Left ventricle myocardium inferior (tissue), 1 donor: Measurements from ENCODE around the gene EXOC3L4. TPM values are rescaled to one million over a fixed set of nuclear protein-coding genes. Genes with fewer than 3 reads are reported as not detected.

ENCODE experiments used
- DNase-seq: peaks from one replicate; pipeline ENCODE4 v3.0.0-alpha.2; 2020
- H3K27ac ChIP-seq: fragments of 200-600 bp; replicated peaks from 2 replicates; pipeline ENCODE4 v1.8.0; 2021
- H3K27me3 ChIP-seq: fragments of 200-600 bp; 2 replicates; pipeline ENCODE4 v1.8.0; 2021; ENCODE audit warnings: low read depth
- H3K36me3 ChIP-seq: fragments of 200-600 bp; 2 replicates; pipeline ENCODE4 v1.8.0; 2021
- H3K4me1 ChIP-seq: fragments of 200-600 bp; 2 replicates; pipeline ENCODE4 v1.8.0; 2021
- H3K4me3 ChIP-seq: fragments of 200-600 bp; 2 replicates; pipeline ENCODE4 v1.8.0; 2021; ENCODE audit warnings: mild to moderate bottlenecking, moderate library complexity
- H3K9me3 ChIP-seq: fragments of 200-600 bp; replicated peaks from 2 replicates; pipeline ENCODE4 v1.8.0; 2021
- intact Hi-C: fragments of 100-400 bp; cut with micrococcal nuclease; formaldehyde crosslinking; loops from one replicate; pipeline ENCODE4 v1.11.0; 2022
- total RNA-seq: library from RNA; stranded (reverse); fragmentation: NEBNext Ultra II Directional; extraction: Animal tissue kit (Norgen Biotek cat#: 25700); gene quantifications from one replicate; pipeline ENCODE4 v1.2.1, GENCODE V29; 2021
- TF ChIP-seq, protein P1 (sequence below): fragments of 200-600 bp; IDR thresholded peaks from 2 replicates; pipeline ENCODE4 v1.8.0; 2021; ENCODE audit warnings: antibody characterized with exemption, mild to moderate bottlenecking, borderline replicate concordance
- donor health status: DM: no; HTN: yes; CAD: no; lungs with severe emphysema.

Gene EXOC3L4
- total RNA-seq, 1 donor from 2014 or later, result 0.66 TPM

DNA sequence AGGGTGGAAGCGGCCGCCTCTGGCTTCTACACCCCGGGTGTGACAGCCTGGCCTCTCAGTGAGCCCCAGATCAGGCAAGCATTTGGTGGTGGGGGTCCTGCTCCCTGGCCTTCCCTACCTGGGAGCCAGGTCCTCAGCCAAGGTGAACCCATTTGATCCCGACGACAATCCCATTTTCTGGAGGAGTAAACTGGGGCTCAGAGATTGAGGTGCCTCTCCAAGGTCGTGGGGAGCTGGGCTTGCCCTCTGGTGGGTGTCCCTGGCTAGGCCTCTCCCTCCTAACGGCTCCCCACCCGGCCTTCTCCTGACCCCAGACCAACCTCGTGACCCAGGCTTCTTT, 2.7 kb upstream of the EXOC3L4 start:
- DNase-seq, result no peak
- peak overlapping the region; percentile 36 for H3K27ac ChIP-seq
- intact Hi-C loops, result no loop called here

DNA sequence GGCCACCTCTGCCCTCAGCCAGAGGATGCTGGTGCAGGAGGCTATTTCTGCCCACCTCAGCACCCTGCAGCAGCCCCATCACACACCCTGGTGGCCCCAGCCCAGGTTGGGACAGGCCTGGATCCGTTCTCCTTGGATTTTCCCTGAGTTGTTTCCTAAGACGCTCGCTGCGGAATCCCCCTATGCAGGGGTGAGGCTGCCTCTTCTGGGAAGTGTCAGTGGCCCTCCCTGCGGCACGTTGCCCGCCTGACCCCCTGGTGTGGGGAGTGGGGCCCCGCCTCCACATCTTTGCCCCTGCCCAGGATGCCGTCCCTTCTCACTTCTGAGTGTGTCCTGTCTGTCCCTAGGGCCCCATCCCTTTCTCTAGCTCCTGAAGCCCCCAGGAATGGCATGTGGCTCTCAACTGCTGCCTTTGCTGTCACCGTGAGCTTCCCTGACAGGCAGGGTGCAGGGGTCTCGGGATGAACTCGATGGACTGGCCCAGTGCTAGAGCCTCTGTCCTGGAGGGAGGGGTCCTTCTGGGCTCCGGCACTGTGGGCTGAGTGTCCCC, 594 bp upstream of the EXOC3L4 start:
- TF ChIP-seq, protein P1, sequence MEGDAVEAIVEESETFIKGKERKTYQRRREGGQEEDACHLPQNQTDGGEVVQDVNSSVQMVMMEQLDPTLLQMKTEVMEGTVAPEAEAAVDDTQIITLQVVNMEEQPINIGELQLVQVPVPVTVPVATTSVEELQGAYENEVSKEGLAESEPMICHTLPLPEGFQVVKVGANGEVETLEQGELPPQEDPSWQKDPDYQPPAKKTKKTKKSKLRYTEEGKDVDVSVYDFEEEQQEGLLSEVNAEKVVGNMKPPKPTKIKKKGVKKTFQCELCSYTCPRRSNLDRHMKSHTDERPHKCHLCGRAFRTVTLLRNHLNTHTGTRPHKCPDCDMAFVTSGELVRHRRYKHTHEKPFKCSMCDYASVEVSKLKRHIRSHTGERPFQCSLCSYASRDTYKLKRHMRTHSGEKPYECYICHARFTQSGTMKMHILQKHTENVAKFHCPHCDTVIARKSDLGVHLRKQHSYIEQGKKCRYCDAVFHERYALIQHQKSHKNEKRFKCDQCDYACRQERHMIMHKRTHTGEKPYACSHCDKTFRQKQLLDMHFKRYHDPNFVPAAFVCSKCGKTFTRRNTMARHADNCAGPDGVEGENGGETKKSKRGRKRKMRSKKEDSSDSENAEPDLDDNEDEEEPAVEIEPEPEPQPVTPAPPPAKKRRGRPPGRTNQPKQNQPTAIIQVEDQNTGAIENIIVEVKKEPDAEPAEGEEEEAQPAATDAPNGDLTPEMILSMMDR, result no peak
- H3K27ac ChIP-seq, result peak overlapping the region; percentile 63
- no peak for DNase-seq
- no peaks in the 10 kb centered on the region for H3K36me3 ChIP-seq
- peaks cover 19% of the 10 kb centered on the region for H3K4me1 ChIP-seq
- H3K27me3 ChIP-seq, result peaks cover 35% of the 10 kb centered on the region
- intact Hi-C loops, result no loop called here
- no peaks in the 10 kb centered on the region for H3K9me3 ChIP-seq
- H3K4me3 ChIP-seq, result peak overlapping the region; percentile 40

More for the DNA sequence above, 2.7 kb upstream of the EXOC3L4 start:
- TF ChIP-seq, protein P1, result no peak
- Histone ChIP-seq H3K4me3 (peak overlapping the region; percentile 68), H3K36me3 (no peaks in the 10 kb centered on the region), H3K27me3 (peaks cover 30% of the 10 kb centered on the region), H3K4me1 (peaks cover 19% of the 10 kb centered on the region), H3K9me3 (no peaks in the 10 kb centered on the region)

DNA sequence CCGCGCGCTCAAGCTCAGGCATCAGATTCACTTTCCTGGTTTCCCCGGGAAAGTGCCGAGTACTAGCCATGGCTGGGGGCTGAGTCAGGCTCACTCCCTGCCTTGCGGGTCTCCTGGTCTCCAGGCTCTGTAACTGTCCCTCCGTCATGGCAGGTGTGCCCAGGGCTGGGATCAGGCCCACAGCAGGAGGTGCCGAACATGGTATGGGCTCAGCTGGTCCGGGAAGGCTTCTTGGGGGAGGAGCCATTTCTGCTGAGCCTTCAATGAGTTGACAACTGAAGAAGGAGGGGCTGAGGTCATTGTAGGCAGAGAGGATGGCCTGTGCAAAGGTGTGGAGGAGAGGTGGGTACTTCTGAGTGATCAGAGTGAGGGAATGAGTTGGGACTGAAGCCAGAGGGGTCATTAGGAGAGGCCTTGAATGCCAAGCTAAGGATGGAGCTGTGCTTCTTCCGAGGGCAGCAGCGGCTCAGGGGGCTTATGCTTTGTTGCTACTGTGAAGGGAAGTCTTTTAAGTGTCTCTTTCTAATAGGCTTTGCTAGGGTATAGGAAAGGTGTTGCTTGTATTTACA, 769 bp downstream of the EXOC3L4 start:
- no peak for DNase-seq
- H3K27me3 ChIP-seq, result peaks cover 48% of the 10 kb centered on the region
- H3K4me3 ChIP-seq, result peak overlapping the region; percentile 40
- H3K9me3 ChIP-seq, result no peaks in the 10 kb centered on the region
- H3K27ac ChIP-seq, result peak overlapping the region; percentile 63
- intact Hi-C loops, result no loop called here
- H3K4me1 ChIP-seq, result peaks cover 19% of the 10 kb centered on the region
- H3K36me3 ChIP-seq, result no peaks in the 10 kb centered on the region
- TF ChIP-seq, protein P1, result no peak

DNA sequence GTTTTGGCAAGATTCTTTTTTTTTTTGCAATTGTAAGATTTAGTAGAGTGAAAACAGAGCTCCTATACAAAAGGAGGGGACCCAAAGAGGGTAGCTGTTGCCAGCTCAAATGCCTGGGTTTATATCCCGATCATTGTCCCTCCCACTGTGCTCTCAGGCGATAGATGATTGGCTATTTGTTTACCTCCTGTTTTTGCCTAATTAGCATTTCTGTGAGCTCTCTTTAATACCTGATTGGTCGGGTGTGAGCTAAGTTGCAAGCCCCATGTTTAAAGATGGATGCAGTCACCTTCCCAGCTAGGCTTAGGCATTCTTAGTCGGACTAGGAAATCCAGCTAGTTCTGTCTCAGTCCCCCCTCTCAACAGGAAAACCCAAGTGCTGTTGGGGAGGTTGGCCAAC, 1.9 kb downstream of the EXOC3L4 start:
- H3K9me3 ChIP-seq, result no peaks in the 10 kb centered on the region
- DNase-seq, result no peak
- peaks cover 13% of the 10 kb centered on the region for H3K4me1 ChIP-seq
- no peak overlapping the region for H3K27ac ChIP-seq
- peaks cover 49% of the 10 kb centered on the region for H3K27me3 ChIP-seq
- intact Hi-C loops, result no loop called here
- TF ChIP-seq, protein P1, result no peak
- H3K4me3 ChIP-seq, result no peak overlapping the region
- no peaks in the 10 kb centered on the region for H3K36me3 ChIP-seq

DNA sequence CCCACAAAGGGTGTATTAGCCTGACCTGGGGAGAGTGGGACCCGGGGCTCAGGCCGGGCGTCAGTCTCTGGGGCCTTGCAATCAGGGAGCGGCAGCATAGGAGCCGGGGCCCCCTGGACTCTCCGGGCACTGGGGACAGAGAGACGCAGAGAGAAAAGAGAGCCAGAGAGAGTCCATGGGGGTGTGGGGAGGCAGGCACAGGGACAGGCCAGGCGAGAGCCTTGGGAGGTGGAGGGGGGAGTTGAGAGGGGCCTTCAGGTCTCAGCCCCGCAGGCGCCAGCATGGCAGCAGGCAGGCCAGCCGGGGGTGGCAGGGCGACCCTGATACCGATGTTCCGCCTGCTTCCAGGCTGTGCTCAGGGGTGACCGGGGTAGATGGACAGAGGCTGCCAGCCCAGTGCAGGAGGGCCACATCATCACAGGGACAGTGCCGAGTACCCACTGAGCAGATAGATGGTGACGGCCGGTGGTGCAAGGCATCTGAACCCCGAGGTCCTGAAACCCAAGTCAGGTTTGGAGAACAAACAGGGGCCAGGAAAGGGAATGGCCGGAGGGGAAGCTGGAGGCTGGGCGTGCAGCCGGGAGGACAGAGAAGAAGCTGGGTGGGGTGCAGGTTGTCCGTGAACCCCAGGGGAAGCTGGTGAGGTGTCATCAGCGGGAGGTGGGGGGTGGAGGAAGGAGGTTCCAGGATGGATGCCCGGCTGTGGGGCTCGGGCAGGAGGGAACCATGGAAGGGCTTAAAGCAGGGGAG, 2.9 kb downstream of the EXOC3L4 start:
- DNase-seq, result no peak

More for the DNA sequence above, 2.9 kb downstream of the EXOC3L4 start:
- Histone ChIP-seq H3K27me3 (peaks cover 55% of the 10 kb centered on the region), H3K4me1 (peaks cover 13% of the 10 kb centered on the region), H3K4me3 (no peak overlapping the region), H3K36me3 (no peaks in the 10 kb centered on the region), H3K27ac (no peak overlapping the region), H3K9me3 (no peaks in the 10 kb centered on the region)
- TF ChIP-seq, protein P1, result no peak
- intact Hi-C loops, result no loop called here
